ENCODE data around the gene SMIM23. TPM values are rescaled to one million over a fixed set of nuclear protein-coding genes. Genes with fewer than 3 reads are reported as not detected.

Gene SMIM23
- total RNA-seq, 4 donors from 2014 or later: not detected

DNA sequence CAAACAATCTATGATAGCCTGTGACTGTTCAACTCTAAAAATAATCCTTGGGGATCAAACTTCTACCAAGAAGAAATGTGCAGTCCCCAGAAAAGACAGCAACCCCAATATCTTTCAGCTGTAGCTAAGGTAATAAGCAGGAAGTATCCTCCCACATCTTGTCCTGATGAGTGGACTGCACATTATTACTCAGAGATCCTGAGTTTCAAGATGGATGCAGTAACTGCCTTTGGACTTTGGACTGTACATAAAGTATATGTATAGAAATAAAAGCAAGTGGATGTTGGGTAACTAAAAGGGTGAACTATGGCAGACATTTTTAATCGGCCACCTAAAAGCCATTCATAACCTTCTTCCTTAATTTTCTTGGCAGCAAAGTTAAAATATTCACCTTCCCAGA, 45.1 kb downstream of the SMIM23 start:
- in situ Hi-C loops (cut with MboI; ENCODE audit: low pct_ligation_motif_present in 1 of 4, low pct_unique_long_range_greater_than_20kb in 1 of 4, low sequenced_read_pairs in 3 of 4): no loop called here
- Histone ChIP-seq H3K36me3 (no peaks in the 10 kb centered on the region), H3K27me3 (no peaks in the 10 kb centered on the region), H3K4me3 (no peak overlapping the region), H3K27ac (peak overlapping the region in 1 of 4 donors; percentile 5), H3K9me3 (peaks cover 0 to 5% of the 10 kb centered on the region in 2 donors), H3K4me1 (no peaks in the 10 kb centered on the region)
- 50 to 55% methylated on average over 1 of the region's 1 CpG for WGBS, 2 donors (ENCODE audit: low coverage in 1 of 2)
- intact Hi-C loops (cut with DNase I; ENCODE audit: low total_unique reads): no loop called here
- DNase-seq: no peak
- TF ChIP-seq, protein P1, sequence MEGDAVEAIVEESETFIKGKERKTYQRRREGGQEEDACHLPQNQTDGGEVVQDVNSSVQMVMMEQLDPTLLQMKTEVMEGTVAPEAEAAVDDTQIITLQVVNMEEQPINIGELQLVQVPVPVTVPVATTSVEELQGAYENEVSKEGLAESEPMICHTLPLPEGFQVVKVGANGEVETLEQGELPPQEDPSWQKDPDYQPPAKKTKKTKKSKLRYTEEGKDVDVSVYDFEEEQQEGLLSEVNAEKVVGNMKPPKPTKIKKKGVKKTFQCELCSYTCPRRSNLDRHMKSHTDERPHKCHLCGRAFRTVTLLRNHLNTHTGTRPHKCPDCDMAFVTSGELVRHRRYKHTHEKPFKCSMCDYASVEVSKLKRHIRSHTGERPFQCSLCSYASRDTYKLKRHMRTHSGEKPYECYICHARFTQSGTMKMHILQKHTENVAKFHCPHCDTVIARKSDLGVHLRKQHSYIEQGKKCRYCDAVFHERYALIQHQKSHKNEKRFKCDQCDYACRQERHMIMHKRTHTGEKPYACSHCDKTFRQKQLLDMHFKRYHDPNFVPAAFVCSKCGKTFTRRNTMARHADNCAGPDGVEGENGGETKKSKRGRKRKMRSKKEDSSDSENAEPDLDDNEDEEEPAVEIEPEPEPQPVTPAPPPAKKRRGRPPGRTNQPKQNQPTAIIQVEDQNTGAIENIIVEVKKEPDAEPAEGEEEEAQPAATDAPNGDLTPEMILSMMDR (IDR thresholded peaks at IDR 0.05): no peak
- no peak for TF ChIP-seq POLR2A (IDR thresholded peaks at IDR 0.05)
- TF ChIP-seq POLR2AphosphoS5 (IDR thresholded peaks at IDR 0.05): no peak

DNA sequence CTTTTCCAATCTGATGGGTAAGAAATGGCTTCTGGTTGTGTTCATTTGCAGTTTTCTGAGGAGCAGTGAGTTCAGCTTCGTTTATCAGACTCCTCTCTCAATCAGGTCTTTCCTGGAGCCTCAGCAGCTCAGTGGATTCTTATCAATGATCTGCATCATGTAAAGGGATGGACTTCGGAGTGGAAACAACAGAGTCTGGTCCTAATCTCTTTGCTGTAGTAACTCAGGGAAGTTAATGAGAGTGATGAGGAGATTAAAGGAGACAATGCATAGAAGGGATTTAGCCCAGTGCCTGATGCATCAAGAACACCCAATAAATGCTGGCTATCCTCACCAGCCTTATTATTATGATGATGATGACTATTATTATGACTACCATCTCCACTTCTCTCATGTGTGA, 47.2 kb downstream of the SMIM23 start:
- H3K4me3 ChIP-seq: no peak overlapping the region

DNA sequence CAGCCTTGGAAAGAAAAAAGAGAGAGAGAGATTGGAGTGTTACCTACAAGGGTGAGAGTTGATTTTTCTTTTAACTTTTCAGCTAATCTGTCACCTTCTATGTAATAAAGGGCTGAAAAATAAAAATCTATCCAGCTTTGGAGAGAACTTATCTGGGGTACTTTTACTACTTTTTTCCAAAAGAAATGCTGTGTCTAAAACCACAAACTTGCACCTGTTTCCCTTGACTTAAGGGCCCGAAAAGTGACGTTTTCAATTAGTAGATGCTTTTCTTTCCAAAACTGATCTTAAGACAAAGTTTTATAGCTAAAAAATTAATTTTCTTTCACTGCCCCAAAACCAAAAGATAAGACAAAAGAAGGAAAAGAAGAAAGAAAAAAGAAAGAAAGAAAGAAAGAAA, 48.8 kb downstream of the SMIM23 start:
- intact Hi-C loops (cut with DNase I; ENCODE audit: low total_unique reads): no loop called here
- H3K4me1 ChIP-seq: no peaks in the 10 kb centered on the region
- TF ChIP-seq POLR2A (IDR thresholded peaks at IDR 0.05): no peak
- TF ChIP-seq POLR2AphosphoS5 (IDR thresholded peaks at IDR 0.05): no peak
- TF ChIP-seq, protein P1 (IDR thresholded peaks at IDR 0.05): no peak
- TF ChIP-seq EP300 (IDR thresholded peaks at IDR 0.05; ENCODE audit: low read depth): no peak
- peaks cover 0 to 5% of the 10 kb centered on the region in 2 donors for H3K9me3 ChIP-seq
- in situ Hi-C loops (cut with MboI; ENCODE audit: low pct_ligation_motif_present in 1 of 4, low pct_unique_long_range_greater_than_20kb in 1 of 4, low sequenced_read_pairs in 3 of 4): no loop called here
- no peak for DNase-seq
- no peak overlapping the region for H3K4me3 ChIP-seq
- 88 to 94% methylated on average over 2 of the region's 2 CpGs for WGBS, 2 donors (ENCODE audit: low coverage in 1 of 2)
- no peak overlapping the region for H3K27ac ChIP-seq
- H3K36me3 ChIP-seq: no peaks in the 10 kb centered on the region
- no peaks in the 10 kb centered on the region for H3K27me3 ChIP-seq

More for the DNA sequence above, 47.2 kb downstream of the SMIM23 start:
- no peaks in the 10 kb centered on the region for H3K27me3 ChIP-seq
- in situ Hi-C loops (cut with MboI; ENCODE audit: low pct_ligation_motif_present in 1 of 4, low pct_unique_long_range_greater_than_20kb in 1 of 4, low sequenced_read_pairs in 3 of 4) (no loop called here), intact Hi-C loops (cut with DNase I; ENCODE audit: low total_unique reads) (no loop called here)
- TF ChIP-seq EP300 (IDR thresholded peaks at IDR 0.05; ENCODE audit: low read depth) (no peak), POLR2A (IDR thresholded peaks at IDR 0.05) (no peak), POLR2AphosphoS5 (IDR thresholded peaks at IDR 0.05) (no peak)
- TF ChIP-seq, protein P1 (IDR thresholded peaks at IDR 0.05): no peak
- H3K36me3 ChIP-seq: no peaks in the 10 kb centered on the region
- H3K27ac ChIP-seq: no peak overlapping the region
- 88% methylated on average over 2 of the region's 2 CpGs; no CpG with 5 or more reads in 1 of the 2 donors for WGBS, 2 donors (ENCODE audit: low coverage in 1 of 2)
- no peak for DNase-seq
- H3K9me3 ChIP-seq: peaks cover 0 to 5% of the 10 kb centered on the region in 2 donors
- no peaks in the 10 kb centered on the region for H3K4me1 ChIP-seq

DNA sequence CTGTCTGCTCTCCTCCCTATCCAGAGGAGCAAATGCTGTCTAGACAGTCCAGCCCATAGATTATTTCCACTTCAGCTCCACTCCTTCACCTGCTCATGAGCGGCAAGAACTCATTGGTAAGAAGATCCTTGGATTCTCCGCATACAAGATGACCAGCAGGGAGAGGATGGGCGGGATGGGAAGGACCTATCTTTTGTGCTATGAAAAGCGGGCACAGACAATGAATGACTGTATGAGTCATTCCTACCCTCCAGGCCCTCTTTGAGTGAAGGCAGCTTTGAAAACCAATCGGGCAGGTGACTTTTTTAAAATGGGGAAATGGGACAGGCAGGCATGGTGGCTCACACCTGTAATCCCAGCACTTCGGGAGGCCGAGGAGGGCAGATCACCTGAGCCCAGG, 49.4 kb downstream of the SMIM23 start:
- no peaks in the 10 kb centered on the region for H3K27me3 ChIP-seq
- no peaks in the 10 kb centered on the region for H3K4me1 ChIP-seq
- in situ Hi-C loops (cut with MboI; ENCODE audit: low pct_ligation_motif_present in 1 of 4, low pct_unique_long_range_greater_than_20kb in 1 of 4, low sequenced_read_pairs in 3 of 4) (no loop called here), intact Hi-C loops (cut with DNase I; ENCODE audit: low total_unique reads) (no loop called here)
- no peaks in the 10 kb centered on the region for H3K36me3 ChIP-seq
- DNase-seq: no peak
- H3K9me3 ChIP-seq: peaks cover 0 to 5% of the 10 kb centered on the region in 2 donors
- TF ChIP-seq POLR2AphosphoS5 (IDR thresholded peaks at IDR 0.05) (no peak), EP300 (IDR thresholded peaks at IDR 0.05; ENCODE audit: low read depth) (no peak), POLR2A (IDR thresholded peaks at IDR 0.05) (no peak)
- TF ChIP-seq, protein P1 (IDR thresholded peaks at IDR 0.05): no peak
- H3K27ac ChIP-seq: no peak overlapping the region
- H3K4me3 ChIP-seq: no peak overlapping the region
- WGBS, 2 donors (ENCODE audit: low coverage in 1 of 2): 80% methylated on average over 7 of the region's 7 CpGs; no CpG with 5 or more reads in 1 of the 2 donors
